ENCODE measurements around the gene GLT1D1.

Gene GLT1D1

DNA sequence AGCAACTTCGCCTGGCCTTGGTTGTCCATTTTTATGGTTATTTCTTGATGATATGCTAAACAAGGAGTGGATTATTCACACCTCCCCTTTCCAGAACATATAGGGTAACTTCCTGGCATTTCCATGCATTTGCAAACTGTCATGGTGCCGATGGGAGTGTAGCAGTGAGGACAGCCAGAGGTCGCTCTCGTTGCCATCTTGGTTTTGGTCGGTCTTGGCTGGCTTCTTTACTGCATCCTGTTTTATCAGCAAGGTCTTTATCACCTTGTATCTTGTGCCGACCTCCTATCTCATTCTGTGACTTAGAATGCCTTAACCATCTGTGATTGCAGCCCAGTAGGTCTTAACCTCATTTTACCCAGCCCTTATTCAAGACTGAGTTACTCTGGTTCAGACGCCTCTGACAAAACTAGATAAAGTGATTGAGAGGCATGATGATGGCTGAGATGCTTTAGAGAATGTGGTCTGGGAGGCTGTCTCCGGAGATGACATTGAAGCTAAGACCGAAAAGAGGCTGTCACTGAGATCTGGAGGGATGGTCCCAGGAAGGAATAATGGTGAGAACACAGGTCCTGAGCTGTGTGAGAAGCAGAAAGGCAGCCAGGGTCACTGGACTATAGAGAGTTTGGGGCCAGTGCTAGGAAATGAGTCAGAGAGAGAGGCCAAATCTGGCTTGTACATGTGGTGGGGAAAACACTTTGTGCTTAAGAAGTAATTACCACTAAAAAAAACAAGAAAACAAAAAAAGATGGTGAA lies 2.9 kb downstream of the GLT1D1 start:
- no peak for DNase-seq (ENCODE audit: low read depth in 2 of 2)

DNA sequence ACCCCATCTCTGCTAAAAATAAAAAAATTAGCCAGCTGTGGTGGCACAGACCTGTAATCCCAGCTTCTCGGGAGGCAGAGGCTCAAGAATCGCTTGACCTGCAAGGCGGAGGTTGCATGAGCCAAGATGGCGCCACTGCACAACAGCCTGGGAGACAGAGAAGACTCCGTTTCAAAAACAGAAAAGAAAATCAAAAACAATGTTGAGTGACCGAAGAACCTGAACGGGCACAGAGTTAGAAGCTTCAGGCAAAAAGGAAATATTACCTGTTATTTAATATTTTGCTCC lies 3.5 kb downstream of the GLT1D1 start:
- no peak for DNase-seq (ENCODE audit: low read depth in 2 of 2)

DNA sequence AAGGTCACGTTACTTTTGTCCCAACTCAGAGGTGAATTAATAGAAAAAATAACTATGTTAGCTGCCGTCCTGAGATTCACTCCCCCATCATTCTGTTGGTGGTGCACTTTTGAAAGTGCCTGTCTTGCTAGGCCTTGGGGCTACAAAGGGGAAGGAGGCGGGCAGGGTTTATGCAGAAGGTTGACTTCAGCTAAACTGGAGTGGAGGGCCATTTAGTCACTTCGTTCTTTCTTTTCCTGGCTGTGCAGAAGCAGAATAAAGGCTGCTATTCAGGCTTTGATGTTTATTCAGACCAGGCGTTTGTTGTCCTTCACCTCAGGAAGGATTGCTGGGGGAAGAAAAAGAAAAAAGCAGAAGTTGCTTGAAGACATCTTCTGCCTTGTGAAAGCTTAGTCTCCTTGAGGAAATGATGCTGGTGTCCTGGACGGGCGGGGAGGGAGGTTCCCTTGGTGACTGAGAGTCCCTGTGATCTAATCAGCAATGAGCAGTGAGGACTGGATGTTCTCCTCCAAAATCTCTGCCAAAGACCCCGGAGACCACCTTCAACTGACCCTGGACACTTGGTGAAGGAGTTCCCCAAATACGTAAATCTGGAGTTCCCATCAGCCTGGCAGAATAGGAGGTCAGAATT lies 4.0 kb downstream of the GLT1D1 start:
- DNase-seq (ENCODE audit: low read depth in 2 of 2), result no peak

DNA sequence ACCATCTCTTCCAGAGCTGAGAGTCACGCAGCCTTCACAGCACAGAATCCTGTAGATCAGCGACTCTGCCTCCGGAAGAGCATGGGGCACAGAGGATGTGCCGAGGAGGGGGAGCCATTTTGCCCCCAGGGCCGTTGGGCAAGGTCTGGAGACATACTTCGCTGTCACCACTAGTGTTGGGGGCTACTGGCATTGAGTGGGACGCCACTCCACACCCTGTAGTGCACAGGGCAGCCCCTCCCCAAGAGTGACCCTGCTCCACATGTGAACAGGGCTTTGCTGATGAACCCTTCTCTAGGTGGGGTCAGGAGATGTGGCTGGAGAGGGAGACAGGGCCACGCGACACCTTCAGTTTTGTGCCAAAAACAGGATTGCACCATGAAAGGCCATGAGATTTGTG lies 6.0 kb downstream of the GLT1D1 start:
- no peak for DNase-seq (ENCODE audit: low read depth in 2 of 2)

DNA sequence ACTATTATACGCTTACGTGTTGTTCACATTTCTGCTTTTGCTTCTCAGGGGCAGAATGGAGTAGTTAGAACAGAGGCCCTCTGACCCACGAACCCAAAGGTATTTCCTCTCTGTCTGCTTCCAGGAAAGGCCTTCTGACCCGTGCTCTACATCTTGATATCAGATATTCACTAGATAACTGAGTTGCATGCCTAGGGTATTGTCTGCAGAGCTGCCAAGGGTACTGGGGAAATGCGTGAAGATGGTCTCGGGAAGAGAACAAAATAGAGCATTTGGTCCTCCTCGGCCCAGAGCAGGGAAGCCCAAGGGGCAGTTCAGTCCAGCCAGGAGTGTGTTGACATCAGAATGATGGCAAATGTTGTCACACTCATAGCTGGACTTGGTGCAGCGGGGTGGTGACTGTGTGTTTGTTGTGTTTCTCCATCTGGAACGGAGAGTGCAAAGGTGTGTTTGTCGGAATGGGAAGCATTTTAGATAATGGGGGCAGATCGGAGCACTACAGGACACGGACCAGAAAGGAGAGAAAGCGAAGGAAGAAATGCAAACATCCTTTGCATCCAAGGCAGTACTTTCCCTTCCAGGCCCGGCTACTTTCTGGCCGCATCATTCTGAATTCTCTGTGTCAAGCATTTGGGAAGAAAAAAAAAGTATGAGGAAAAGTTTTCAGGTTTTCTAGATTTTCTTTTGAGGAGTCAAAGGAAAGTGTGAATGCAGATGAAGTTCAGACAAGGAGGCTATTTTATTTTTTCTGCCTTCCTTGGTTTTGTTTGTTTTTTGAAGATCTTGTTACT lies 8.1 kb downstream of the GLT1D1 start:
- no peak for DNase-seq (ENCODE audit: low read depth in 2 of 2)

DNA sequence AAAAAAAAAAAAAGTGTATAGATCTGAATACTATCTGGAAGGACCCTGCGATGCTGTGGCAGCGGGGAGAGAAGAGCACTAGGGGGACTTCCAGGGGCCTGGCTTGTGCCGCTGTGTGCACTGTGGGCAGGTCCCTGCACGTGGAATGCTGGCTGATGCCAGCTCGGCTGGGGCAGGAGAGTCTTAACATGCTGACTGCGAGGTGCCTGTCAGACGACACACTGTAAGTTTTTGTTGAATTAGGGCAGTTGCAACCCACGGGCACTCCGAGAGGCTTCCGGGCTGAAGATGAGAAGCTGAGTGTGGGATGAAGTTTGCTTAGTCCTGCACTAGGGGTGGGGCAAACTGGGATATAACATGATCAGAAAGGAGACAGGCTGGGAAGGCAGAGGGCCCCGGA lies 10.7 kb downstream of the GLT1D1 start:
- no peak for DNase-seq (ENCODE audit: low read depth in 2 of 2)

DNA sequence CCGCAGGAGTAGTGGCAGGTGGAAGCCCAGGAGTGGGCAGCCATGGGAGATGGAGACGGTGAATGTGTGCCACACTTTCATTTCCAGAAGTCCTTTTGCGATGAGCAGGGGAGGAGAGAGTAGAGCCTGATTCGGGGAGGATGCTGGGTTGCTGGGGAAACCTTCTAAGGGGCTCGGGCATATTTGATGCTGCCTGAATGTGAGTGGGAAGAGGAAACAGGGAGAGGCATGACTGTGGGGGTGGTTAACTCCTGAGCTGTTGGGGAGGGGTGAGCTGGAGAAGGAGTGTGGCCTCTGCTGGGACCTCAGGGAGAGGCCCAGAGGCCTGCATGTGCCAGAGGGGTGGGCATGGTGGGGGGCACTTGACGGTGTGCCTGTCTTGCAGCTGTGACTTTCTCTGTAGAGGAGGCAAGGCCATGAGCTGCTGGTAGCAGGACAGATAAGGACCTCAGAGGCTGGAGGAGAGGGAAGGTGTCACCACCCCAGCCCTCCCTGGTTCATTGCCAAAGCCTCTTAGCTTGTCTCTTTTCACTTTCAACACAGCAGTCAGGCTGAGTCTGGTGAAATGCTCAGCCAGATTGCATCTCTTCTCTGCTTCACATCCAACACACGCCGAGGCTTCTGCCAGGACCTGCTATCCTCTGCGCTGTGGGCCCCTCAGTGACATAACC lies 11.4 kb downstream of the GLT1D1 start:
- no peak for DNase-seq (ENCODE audit: low read depth in 2 of 2)

DNA sequence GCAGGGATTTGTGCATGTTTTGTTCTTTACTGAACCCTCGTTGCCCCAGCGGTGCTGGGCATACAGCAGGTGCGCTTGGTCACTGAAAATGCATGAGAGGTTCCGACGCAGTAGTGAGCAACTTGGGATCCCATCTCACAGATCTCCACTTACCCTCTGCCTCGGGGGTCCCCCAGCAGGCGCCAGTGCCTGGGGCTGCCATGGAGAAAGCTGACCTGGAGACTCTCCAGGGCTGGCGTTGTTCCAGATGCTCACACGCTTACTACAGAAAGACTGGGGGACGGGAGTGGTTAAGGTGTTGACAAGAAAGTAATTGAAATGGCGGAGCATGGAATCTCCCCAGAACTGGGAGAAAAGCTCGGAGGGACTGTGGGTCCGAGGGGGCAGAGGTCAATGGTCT lies 14.2 kb downstream of the GLT1D1 start:
- DNase-seq (ENCODE audit: low read depth in 2 of 2), result no peak

DNA sequence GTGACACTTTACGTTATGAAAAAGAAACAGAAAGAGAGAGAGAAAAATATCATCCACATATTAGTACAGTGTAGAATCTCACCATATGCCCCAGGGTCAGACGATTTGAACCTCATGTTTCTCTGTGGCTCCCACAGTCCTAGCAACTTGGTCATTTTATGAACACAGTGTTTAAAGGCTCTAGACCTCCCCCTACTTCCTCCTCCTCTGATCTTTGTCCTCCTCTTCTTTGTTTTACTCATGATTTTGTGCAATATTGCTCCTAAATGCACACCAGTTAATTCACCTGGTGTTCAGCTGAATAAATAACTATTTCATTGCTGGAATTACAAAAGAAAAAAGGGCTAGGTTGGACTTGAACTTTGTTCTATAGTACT lies 18.2 kb downstream of the GLT1D1 start:
- DNase-seq (ENCODE audit: low read depth in 2 of 2), result no peak

DNA sequence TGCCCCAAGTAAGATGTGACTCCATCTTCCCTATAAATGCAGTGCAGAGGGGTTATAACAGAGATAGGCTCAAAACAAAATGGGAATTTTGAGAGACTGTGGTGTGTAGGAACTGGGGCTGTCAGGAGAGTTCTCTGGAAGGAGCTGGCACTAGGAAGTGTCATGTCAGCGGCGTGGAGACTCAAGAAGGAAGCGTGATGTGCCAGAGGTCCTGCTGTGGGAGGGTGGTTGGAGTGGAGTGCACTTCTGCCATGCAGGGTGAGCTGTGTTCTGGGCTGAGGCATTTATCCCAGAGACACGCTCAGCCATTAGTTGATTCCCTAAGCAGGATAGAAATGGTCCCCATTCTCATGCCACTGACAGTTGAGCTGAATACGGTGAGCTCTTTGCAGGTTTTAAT lies 19.0 kb downstream of the GLT1D1 start:
- no peak for DNase-seq (ENCODE audit: low read depth in 2 of 2)

DNA sequence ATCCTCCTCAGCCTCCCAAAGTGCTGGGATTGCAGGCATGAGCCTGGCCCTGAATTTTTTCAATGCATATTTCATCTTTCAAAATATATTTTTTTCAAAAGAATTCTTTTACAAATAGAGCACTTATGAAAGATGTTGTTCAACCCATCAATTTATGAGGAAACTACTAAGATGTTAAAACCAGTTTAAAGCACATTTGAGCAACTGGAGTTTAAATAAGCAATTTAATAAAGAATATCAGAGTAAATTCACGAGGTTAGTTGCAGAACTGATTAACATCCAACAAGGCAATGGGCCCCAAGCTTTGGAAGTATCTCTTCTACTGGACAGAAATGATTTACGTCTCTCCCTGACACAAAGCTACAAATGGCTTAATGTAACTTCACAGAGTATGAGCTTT lies 23.3 kb downstream of the GLT1D1 start:
- no peak for DNase-seq (ENCODE audit: low read depth in 2 of 2)

DNA sequence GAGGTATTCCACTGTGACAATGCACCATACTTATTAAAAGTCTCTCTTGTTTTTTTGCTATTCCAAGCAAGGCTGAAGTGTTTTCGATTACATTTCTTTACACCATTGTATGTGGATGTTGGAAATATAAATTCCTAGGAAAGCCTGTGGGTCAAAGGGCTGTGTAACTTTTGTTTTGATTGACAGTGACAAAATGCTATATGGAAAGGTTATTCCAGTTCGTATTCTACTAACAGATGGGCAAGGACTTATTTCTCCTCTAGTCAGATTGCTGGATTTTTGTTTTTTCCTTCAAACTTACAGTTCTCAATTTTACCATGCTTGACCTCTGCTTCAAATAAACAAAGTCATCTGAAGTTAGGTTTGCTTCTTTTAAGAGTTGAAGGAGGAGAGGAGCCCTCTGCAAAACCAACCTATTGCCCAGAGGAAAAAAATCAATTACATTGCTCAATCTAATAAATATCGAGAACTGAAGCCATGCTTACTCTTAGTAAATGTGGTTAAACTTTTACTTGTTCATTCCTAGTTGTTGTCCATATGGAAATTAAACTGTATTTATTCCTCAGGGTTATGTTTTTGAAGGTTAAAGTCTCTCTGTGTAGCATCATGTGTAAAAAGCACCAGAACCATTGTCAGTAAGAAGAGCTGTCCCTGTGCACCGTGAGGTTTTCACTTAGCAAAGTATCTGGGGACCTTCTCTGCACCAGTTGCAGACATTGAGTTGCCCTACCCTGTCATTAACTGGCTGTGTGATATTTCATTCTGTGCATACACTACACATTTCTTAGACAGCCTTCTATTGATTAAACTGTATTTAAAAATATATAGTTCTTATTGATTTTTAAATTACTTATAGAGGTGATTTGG lies 26.9 kb downstream of the GLT1D1 start:
- no peak for DNase-seq (ENCODE audit: low read depth in 2 of 2)

DNA sequence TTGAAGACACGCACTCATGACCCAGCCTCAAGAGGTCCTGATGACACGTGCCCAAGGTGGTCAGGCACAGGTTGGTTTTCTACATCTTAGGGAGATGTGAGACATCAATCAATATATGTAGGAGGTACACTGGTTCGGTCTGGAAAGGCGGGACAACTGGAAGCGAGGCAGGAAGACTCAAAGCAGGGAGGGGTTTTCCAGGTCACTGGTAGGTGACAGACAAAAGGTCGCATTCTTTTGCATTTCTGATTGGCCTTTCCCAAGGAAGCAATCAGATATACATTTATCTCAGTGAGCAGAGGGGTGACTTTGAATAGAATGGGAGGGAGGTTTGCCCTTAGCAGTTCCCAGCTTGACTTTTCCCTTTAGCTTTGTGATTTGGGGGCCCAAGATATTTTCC lies 38.6 kb downstream of the GLT1D1 start:
- no peak for DNase-seq (ENCODE audit: low read depth in 2 of 2)

DNA sequence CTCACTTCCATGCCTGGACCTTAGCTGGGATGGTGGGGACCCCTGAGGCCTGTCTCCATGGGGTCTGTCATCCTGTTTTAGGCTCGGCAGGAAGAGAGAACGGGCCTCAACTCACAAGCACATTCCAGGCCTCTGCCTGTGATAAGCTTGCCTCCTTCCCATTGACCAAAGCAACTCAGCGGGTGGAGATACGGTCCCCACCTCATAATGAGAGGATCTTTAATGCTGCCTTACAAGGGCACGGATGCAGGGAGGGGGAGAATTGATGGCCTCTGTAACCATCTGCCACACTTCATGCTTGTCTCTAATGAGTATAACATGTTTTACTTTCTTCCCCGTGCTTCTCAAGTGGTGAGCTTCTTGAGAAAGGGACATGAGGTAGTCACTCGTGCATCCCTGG lies 50.0 kb downstream of the GLT1D1 start:
- no peak for DNase-seq (ENCODE audit: low read depth in 2 of 2)

DNA sequence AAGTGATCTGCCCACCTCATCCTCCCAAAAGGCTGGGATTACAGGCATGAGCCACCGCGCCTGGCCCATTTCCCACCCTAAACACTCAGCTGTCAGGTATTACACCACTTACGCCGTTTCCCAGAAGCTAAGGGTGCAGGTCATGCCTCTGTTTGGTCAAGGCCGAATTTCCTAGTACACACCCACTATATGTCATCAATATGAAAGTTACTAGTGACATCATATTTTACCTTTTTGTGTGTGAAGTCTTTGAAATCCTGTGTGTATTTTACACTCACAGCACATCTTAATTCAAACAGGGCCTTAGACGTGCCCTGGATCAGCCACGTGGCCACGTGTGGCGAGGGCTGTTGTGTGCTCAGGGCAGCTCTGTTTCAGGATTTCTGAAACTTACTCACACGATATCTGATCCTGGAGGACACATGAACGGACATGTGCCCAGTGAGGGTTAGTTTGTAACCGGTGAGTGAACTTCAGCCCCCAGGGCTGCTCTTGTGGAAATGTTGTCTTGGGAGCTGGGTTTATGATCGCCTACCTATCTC lies 51.8 kb downstream of the GLT1D1 start:
- DNase-seq (ENCODE audit: low read depth in 2 of 2), result no peak

DNA sequence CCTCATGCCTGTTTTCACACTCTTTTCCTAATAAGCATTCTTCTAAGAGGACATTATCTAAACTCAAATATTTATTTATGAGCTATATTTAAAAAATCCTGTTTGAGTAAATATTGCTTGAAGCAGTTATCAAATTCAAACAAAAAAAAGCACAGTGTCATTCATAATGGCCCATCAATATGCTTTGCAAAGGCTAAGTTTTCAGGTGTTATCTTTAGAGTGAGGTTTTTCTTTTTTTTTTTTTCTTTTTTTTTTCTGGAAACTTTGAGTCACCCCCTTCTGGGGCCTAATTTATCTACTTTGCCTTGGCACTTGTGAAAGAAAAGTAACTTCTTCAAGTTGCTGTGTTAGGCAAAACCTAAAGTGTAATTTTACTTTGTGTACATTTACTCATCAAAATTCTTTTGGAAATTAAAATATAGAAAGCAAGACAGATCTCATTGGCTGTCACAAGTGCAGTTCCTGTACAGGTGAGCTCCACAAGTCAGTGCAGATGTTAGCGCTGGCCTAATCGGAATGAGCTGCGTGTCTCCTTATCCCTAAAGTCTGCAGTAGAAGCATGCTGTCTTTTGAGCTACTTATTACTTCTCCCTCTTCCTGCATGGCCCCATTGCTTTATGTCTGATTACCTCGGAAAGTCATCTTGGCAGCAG lies 53.3 kb downstream of the GLT1D1 start:
- DNase-seq (ENCODE audit: low read depth in 2 of 2), result no peak

DNA sequence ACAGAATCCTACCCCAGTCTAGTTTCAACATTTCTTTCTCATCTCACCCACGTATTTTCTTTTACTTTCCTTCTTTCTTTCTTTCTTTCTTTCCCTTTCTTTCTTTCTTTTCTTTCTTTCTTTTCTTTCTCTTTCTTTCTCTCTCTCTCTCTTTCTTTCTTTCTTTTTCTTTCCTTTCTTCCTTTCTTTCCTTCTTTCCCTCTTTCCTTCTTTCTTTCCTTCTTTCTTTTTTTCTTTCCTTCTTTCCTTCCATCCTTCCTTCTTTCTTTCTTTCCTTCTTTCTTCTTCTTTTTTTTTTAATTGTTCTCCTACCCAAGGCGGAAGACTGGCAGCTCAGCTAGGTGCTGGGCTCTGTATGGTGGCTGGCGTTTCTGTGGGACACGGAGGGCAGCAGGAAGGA lies 55.0 kb downstream of the GLT1D1 start:
- DNase-seq (ENCODE audit: low read depth in 2 of 2), result no peak

DNA sequence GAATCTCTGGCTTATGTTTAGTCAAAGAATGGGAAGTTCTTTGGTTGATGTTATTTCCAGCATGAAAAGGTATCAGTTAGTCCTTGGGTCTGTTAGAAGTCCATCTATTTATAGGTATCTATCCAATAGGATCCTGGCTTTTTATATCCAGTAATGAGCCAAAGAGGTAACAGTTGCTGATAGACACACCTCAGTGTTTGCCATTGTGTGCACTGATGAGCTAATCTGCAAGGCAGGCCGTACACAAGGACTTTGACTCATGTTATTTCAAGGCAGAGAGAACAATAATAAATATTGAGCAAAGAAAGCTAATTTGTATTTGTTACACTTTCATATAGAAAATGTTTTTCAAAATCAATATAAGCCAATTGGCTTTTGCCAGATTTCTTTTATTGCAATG lies 56.4 kb downstream of the GLT1D1 start:
- no peak for DNase-seq (ENCODE audit: low read depth in 2 of 2)

DNA sequence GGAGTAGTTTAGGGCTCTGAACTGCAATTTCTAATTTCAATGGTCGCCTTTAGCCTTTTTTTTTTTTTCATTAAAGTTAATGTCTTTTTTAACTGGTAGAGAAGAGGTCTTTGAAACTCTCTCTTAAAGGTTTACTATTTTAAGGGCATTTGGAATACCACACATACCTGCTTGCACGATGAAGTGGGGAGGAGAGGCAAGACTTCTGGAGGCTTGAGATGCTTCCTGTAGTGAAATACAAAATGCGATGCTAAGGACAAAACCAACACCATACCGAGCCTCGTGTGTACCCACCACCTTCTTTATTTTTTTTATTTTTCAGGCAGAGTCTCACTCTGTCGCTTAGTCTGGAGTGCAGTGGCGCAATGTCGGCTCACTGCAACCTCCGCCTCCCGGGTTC lies 57.4 kb downstream of the GLT1D1 start:
- DNase-seq (ENCODE audit: low read depth in 2 of 2), result no peak

DNA sequence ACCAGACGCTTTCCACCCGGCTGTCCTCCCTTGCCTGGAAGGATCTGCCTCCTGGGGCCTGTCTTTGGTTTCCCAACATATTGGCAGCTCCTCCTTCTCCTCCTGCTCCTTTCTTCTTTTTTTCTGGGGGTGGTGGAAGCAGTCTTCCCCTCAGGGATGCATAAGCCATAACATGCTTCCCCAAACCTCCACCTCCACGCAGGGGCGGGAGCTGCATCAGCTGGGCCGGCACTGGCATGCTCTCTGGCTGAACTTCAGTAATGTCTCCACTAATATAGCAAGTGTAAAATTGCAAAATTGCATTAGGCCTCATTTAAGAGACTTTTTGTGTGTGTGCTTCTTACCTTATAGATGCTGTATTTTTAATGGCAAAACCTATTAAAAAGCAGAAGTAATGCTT lies 58.6 kb downstream of the GLT1D1 start:
- DNase-seq (ENCODE audit: low read depth in 2 of 2), result no peak
